ENCODE results near the gene PRSS22. TPM values are rescaled to one million over a fixed set of nuclear protein-coding genes. Genes with fewer than 3 reads are reported as not detected.

PRSS22 gene
- polyA plus RNA-seq, 3 donors, result 6.8 to 7.4 (median 7.0) TPM

- no peak for DNase-seq (ENCODE audit: low read depth in 3 of 3, low spot score in 2 of 3)
These were observed 24.0 kb upstream of the PRSS22 start for GRCh38 chr16:2881783-2882649.

- DNase-seq (ENCODE audit: low read depth in 3 of 3, low spot score in 2 of 3), result no peak
These were observed 22.0 kb upstream of the PRSS22 start for GRCh38 chr16:2879854-2880508.

- DNase-seq (ENCODE audit: low read depth in 3 of 3, low spot score in 2 of 3), result no peak
These were observed 17.0 kb upstream of the PRSS22 start for GRCh38 chr16:2874912-2875362.

DNA sequence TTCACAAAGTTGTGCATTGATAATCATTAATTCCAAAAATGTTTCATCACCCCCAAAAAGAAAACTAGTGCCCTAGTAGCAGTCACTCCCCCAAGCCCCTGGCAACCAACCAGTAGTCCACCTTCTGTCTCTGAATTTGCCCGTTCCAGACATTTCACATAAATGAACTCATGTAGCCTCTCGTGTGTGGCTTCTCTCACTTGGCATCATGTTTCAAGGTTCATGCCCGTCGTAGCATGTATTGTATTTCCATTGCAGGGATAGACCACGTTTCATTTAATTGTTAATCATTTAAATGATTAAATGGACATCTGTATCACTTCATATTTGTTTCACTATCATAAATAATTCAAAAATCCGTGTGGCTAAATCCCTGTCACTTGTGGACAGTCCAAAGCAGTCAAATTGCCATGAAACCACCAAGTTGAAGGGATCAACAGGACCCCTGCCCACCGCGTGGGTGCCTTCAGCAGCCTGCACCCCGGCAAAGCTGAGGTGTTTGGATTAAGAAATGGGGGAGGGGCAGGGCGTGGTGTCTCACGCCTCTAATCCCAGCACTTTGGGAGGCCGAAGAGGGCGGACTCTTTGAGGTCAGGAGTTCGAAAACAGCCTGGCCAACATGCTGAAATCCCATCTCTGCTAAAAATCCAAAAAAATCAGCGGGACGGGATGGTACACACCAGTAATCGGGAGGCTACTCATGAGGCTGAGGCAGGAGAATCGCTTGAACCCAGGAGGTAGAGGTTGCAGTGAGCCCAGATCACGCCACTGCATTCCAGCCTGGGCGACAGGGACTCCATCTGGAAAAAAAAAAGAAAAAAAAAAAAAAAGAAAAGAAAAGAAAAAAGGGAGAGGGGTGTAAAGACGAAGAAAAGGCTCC, 16.3 kb upstream of the PRSS22 start:
- no peak for DNase-seq (ENCODE audit: low read depth in 3 of 3, low spot score in 2 of 3)

DNA sequence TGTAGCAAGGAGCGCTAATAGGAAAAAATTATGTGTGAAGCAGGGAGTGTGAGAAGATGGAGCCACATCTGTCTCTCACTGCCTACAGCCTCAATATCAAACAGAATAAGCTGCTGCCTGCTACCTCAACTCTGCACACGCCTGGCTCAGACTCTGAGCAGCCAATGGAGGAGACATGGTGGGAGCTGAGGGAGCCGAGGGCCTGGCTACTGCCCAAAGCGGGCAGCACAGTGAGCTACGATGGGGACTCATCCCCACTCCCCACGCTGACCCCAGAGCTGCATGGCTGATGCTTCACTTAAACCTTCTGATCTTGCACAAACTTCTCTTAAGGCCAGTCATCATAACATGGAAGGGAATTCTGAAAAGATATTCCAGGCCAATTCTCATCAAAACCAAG, 14.0 kb upstream of the PRSS22 start:
- no peak for DNase-seq (ENCODE audit: low read depth in 3 of 3, low spot score in 2 of 3)

GRCh38 chr16:2867987-2868789, 10.2 kb upstream of the PRSS22 start:
- DNase-seq (ENCODE audit: low read depth in 3 of 3, low spot score in 2 of 3), result peak; percentile 82 to 88 (median 87)

DNA sequence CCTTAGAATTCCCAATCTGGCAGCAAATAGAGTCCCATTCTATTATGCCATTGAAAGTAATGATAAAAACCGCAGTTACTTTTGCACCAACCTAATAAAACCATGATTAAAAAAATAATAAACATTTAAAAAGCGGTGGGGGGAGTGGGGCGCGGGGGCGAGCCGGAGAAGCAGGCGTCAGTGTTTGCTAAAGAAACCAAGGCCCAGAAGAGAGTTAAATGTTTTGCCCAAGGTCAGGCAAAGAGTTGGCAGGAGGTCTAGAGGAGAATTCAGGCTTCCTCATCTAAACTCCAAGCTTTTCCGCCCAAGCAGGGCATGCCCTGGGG, 9.7 kb upstream of the PRSS22 start:
- DNase-seq (ENCODE audit: low read depth in 3 of 3, low spot score in 2 of 3), result no peak

- DNase-seq (ENCODE audit: low read depth in 3 of 3, low spot score in 2 of 3), result no peak
These were observed 8.5 kb upstream of the PRSS22 start for GRCh38 chr16:2866431-2866830.

DNA sequence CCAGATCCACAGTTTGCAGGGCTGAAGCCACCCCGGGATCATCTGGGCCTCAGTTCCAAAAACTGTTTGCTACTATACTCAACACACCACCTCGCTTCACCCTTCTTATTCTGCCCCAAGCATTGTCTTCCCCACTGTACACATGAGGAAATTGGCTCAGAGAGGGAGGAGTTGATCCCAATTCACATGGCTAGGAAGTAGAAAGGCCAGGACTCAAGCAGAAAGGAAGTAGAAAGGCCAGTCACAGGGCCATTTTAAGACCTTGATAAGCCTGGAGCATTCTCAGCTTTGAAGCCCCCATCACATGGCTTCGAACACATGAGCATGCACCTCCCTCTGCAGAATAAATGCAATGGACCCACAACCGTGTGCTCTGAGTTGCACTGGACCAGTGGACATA, 7.7 kb upstream of the PRSS22 start:
- no peak for DNase-seq (ENCODE audit: low read depth in 3 of 3, low spot score in 2 of 3)

GRCh38 chr16:2860826-2861567, 3.0 kb upstream of the PRSS22 start:
- DNase-seq (ENCODE audit: low read depth in 3 of 3, low spot score in 2 of 3), result no peak

GRCh38 chr16:2859686-2860265, 1.8 kb upstream of the PRSS22 start:
- no peak for DNase-seq (ENCODE audit: low read depth in 3 of 3, low spot score in 2 of 3)

- DNase-seq (ENCODE audit: low read depth in 3 of 3, low spot score in 2 of 3), result peak in 1 of 3 donors; percentile 21
These were observed 465 bp upstream of the PRSS22 start for GRCh38 chr16:2858245-2859025.

- no peak for DNase-seq (ENCODE audit: low read depth in 3 of 3, low spot score in 2 of 3)
These were observed 1.1 kb downstream of the PRSS22 start for GRCh38 chr16:2856686-2857450.

- no peak for DNase-seq (ENCODE audit: low read depth in 3 of 3, low spot score in 2 of 3)
These were observed 1.8 kb downstream of the PRSS22 start for GRCh38 chr16:2856061-2856670.

- no peak for DNase-seq (ENCODE audit: low read depth in 3 of 3, low spot score in 2 of 3)
These were observed 2.4 kb downstream of the PRSS22 start for GRCh38 chr16:2855536-2855935.

DNA sequence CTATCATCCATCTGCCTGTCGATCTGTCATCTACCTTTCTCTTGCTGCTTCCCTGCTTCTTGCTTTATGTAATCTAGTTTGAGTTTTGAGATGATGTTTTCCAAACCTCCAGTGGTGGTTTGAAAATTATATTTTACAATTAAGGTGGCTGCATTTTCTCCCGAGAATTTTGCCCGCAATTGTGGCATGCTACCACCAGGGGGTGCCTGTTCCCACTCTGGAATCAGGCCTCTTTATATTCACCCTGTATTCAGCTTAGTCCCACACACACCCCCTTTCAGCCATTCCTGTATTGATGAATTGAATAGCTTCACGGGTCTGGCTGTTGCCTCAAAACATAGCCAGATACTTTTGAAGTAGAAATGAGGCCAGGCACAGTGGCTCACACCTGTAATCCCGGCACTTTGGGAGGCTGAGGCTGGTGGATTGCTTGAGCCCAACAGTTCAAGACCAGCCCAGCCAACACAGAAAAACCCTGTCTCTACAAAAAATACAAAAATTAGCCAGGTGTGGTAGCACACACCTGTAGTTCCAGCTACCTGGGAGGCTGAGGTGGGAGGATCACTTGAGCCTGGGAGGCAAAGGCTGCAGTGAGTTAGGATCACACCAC, 3.2 kb downstream of the PRSS22 start:
- no peak for DNase-seq (ENCODE audit: low read depth in 3 of 3, low spot score in 2 of 3)

DNA sequence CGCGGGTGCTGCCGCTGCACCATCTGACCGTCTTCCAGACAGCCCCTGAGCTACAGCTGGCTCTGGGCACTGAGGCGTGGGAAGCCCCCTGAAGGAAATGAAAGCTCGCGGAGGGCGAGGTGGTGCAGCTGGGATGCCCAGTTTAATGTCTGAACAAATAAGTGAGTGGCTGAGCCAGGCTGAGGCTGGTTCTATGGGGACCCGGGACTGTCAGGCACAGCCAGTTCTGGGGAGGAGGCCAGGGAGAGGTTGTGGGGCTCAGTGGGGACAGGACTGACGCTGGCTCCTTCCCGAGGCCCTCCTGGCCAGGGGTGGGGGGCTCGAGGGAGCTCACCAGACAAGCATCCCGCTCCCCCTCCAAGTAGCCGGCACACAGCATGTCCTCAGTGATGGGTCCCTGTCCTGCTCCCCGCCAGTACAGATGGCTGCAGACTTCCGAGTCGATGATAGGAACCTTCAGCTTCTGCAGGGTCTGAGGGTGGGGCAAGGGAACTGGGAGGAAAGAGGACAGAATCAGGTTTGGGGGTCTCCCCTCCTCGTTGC, 4.4 kb downstream of the PRSS22 start:
- no peak for DNase-seq (ENCODE audit: low read depth in 3 of 3, low spot score in 2 of 3)

All from right renal cortex interstitium (tissue), 3 donors.